GM13977 (cell line): Measurements from ENCODE around the gene BSN.

ENCODE experiments used
- DNase-seq: peaks from one replicate; pipeline ENCODE4 v3.0.0; 2012; ENCODE audit warnings: low spot score
- in situ Hi-C: fragments of 300-500 bp; cut with MboI; formaldehyde crosslinking; loops from one replicate; pipeline ENCODE4 v1.12.0; 2022; ENCODE audit warnings: low sequenced_read_pairs, low pct_unique_long_range_greater_than_20kb, mixed read lengths, inconsistent platforms; ENCODE audit not compliant: unreplicated experiment
- TF ChIP-seq, protein P1 (sequence below): IDR thresholded peaks from 2 replicates; pipeline ENCODE4 v1.5.1; 2012; ENCODE audit warnings: mild to moderate bottlenecking, control low read depth; ENCODE audit not compliant: insufficient read depth; ENCODE audit errors: extremely low read depth, missing control alignments

BSN gene

DNA sequence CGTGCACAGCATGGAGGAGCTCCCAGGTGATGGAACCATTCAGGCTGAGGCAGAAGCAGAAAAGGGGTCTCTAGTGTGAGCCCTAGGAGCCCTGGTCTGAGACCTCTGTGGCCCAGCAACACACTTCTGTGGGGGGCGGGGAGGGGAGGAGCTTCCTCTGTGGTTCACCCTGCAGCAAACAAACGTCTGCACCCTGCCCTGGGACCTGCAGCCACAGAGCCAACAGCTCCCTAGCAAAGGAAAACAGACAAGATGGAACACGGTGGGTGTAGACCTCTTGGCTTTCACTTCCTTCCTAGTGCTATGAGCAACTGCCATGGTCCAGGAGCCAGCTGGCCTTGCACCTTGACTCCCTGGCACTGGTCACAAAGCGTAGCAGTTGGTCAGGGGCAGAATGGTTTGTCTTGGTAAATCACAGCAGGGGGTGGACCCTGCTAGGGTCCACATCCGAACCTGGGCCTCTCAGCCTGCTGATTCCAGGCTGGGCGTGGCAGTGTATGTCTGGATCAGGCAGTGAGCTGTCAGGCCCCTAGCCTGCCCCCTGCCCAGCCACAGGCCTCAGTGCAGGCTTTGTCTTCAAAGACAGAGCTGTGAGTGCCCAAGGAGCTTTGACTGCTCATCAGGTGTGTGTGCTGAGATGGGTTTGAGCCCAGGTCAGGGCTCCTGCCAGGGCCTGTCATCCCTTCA, 158.5 kb downstream of the BSN start:
- TF ChIP-seq, protein P1, sequence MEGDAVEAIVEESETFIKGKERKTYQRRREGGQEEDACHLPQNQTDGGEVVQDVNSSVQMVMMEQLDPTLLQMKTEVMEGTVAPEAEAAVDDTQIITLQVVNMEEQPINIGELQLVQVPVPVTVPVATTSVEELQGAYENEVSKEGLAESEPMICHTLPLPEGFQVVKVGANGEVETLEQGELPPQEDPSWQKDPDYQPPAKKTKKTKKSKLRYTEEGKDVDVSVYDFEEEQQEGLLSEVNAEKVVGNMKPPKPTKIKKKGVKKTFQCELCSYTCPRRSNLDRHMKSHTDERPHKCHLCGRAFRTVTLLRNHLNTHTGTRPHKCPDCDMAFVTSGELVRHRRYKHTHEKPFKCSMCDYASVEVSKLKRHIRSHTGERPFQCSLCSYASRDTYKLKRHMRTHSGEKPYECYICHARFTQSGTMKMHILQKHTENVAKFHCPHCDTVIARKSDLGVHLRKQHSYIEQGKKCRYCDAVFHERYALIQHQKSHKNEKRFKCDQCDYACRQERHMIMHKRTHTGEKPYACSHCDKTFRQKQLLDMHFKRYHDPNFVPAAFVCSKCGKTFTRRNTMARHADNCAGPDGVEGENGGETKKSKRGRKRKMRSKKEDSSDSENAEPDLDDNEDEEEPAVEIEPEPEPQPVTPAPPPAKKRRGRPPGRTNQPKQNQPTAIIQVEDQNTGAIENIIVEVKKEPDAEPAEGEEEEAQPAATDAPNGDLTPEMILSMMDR: no peak
- DNase-seq: no peak
- in situ Hi-C loops: no loop called here

DNA sequence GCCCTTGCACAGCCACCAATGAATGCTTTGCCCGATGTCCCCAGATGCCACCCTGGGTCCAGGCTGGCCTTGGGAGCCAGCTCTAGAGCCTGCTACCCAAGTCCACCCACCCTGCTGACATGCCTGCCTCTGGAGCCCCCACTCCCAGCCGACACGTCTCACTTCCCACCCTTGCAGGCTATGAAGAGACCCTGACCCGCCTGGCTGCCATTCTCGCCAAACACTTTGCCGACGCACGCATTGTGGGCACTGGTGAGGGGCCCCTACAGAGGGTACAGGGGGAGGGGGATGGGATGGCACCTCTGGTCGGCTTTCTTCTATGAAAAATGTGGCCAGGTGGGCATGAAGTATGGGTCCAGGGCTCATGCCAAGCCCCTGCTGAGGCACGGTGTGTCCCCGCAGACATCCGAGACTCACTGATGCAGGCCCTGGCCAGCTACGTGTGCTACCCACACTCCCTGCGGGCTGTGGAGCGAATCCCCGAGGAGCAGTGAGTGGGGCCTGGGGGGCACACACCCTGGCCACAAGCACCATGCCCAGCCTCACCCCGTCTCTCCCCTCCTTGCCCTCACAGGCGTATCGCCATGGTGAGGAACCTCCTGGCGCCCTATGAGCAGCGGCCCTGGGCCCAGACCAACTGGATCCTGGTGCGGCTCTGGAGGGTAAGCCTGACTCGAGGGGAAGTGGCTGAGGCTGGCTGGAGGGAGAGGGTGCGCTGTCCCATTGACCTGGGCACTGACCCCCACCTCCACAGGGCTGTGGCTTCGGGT, 159.2 kb downstream of the BSN start:
- in situ Hi-C loops: no loop called here
- no peak for DNase-seq
- TF ChIP-seq, protein P1: no peak

DNA sequence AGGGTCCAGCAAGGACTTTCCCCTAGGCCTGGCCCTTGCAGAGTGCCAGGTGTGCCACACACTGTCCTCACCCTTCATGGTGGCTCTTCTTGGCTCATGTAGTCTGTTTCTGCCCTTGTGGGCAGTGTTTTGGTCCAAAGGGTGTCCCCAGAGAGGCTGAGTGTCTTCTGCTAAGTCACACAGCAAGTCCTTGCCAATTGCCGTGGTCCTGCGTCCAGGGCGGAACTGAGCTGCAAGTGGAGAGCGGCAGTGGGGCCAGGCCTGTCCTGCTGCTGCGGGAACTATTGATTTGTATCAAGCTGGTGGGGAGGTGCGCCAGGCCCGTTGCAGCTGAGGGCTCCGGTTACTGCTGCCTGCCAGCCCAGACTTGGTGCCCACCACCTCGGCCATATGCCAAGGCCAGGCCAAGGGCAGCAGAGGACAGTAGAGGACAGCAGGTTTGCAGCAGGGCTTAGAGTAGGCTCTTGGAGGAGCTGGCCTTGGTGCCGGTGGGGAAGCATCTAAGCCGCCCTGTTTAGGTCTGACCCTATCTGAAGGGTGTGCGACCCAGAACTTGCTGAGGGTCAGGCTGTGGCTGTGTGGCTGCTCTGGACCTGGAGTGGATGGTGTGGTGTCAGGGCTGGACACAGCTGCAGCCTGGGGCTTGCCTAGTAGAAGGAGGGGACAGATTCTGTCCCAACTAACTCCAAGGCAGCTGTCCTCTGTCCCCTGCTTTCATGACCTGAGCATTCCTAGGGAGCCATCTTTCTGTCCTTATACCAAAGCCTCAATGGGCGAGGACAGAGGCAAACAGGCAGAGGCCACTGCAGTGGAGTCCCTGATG, 160.7 kb downstream of the BSN start:
- DNase-seq: no peak
- TF ChIP-seq, protein P1: no peak
- in situ Hi-C loops: no loop called here

DNA sequence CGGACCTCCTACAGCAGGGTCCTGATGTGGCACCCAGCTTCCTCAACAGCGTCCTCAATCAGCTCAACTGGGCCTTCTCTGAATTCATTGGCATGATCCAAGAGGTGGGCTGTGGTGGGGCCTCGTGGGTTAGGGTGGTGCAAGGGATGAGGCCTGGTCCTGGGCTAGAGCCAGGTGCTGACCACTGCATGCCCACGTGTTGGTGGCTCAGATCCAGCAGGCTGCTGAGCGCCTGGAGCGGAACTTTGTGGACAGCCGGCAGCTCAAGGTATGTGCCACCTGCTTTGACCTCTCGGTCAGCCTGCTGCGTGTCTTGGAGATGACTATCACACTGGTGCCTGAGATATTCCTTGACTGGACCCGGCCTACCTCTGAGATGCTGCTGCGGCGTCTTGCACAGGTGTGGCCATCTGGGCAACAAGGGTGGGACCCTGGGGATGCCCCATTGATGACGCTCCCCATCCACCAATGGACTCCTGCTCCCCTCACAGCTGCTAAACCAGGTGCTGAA, 161.4 kb downstream of the BSN start:
- in situ Hi-C loops: no loop called here
- TF ChIP-seq, protein P1: no peak
- DNase-seq: no peak

DNA sequence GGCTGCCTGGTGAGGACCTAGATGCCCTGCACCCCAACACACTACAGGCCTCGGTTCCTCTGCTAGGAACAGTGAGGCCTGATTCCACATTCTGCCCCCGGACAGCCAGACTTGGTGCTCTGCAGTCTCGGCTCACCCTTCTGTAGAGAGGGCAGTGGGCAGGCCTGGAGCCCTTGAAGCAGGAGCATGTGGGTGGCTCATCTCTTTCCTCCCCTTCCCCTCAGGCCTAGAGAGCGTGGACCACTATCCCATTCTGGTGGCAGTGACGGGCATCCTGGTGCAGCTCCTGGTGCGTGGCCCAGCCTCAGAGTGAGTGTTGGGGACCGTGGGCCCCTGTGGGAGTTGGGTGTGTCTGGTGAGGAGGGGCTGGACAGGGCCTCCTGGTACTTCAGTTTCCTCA, 161.9 kb downstream of the BSN start:
- no peak for DNase-seq
- in situ Hi-C loops: no loop called here
- TF ChIP-seq, protein P1: no peak

DNA sequence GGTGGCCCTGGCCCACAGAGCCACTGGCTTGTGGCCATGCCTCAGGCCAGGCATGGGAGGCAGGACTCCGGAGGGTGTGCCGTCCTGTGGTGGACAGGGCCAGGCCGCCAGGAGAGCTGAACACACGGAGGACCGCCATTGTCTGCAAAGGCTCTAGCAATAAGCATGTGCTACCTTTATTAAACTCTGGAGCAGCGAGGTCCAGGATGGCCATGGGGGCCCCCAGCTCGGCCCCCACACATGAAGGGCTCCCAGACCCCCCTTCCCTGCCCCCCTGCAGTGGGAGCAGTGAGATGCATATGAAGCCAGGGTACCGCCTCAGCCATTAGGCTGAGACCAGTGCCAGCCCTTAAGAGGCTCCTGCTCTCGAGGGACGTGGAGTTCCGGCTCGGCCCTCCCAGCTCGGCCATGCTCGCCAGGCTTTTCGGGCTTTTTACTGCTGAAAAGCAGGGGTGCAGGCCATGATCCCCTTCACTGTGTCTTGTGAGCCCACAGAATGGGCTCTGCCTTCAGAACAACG, 162.5 kb downstream of the BSN start:
- TF ChIP-seq, protein P1: no peak

More for the DNA sequence above, 162.5 kb downstream of the BSN start:
- DNase-seq: no peak
- in situ Hi-C loops: no loop called here
